Brain microvascular endothelial cell (primary cell): Measurements from ENCODE around the gene SYTL2.

ENCODE experiments used
- DNase-seq: peaks from one replicate; pipeline ENCODE4 v3.0.0-alpha.2; 2020
- H3K27ac ChIP-seq: fragments of 250-450 bp; sonication (Bioruptor Pico); 2 replicates; pipeline ENCODE4 v1.5.1; 2020; ENCODE audit warnings: mild to moderate bottlenecking, moderate library complexity
- H3K27me3 ChIP-seq: fragments of 250-450 bp; sonication (Bioruptor Pico); replicated peaks from 2 replicates; pipeline ENCODE4 v1.5.1; 2020; ENCODE audit warnings: mild to moderate bottlenecking
- H3K36me3 ChIP-seq: fragments of 250-450 bp; sonication (Bioruptor Pico); replicated peaks from 2 replicates; pipeline ENCODE4 v1.5.1; 2020; ENCODE audit warnings: mild to moderate bottlenecking
- H3K4me3 ChIP-seq: 2 replicates; pipeline ENCODE4 v1.5.1; 2011; ENCODE audit warnings: low read depth, mild to moderate bottlenecking, control low read depth, low read length, moderate library complexity
- CTCF ChIP-seq: IDR thresholded peaks from 2 replicates; pipeline ENCODE4 v1.5.1; 2011; ENCODE audit warnings: low read depth, mild to moderate bottlenecking, moderate library complexity, low read length, control low read depth, inconsistent platforms; ENCODE audit errors: missing control alignments
- in situ Hi-C: cut with HindIII; loops from 2 replicates; pipeline ENCODE4 v1.10.0; 2017; ENCODE audit warnings: low sequenced_read_pairs, low pct_ligation_motif_present

The SYTL2 gene

DNA sequence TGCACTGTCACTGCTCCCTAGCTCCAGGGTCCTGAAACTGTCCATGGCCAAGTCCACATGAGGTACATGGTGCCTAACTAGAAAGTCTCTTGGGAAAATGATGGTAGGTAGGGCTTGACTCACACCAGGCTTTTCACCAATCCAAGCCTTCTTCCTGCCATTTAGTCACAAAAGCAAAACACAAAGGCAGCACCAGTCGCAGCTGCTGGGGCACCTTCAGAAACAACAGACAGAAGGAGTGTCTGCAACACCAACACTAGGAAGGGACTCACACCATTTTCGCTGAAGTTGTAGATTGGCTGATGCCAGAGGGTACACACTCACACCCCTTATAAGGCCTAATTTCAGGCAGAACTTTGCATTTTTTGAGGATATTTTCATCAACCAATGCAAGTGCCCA lies 55.7 kb downstream of the SYTL2 start:
- H3K36me3 ChIP-seq = no peaks in the 10 kb centered on the region
- no peak overlapping the region for H3K4me3 ChIP-seq
- no peak for TF ChIP-seq CTCF
- H3K27ac ChIP-seq = no peak overlapping the region
- H3K27me3 ChIP-seq = no peaks in the 10 kb centered on the region
- DNase-seq = no peak
- in situ Hi-C loops = no loop called here

DNA sequence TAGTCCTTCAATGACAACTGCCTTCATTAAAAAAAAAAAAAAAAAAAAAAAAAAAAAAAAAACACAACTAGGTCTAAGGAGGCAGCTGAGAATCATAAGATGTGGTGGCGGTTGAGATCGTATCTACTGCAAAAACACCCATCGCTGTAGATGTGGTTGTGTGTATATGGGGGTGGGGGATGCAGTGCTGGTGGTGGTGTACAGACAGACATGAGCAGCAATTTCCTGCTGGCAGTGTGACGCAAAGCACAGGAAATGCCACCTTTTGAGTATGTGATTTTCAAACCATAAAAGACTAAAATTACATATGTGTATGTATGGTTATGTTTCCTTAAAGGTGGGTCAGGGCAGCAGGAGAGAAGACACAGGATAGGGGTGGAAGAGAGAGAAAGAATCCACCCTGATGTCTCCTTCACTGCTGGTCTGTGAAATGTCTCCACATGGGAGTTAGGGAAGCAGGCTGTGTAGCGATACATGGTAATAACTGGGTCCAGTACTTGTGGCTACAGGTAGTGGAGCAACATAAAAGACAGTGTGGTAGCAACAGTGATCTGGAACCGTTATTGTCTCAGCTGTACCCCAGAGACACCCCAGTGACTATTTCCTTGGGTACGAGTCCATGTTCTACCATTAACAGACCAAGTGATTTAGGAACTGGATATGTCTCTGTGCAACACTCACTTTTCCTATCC lies 57.9 kb downstream of the SYTL2 start:
- no peaks in the 10 kb centered on the region for H3K27me3 ChIP-seq
- no peak overlapping the region for H3K4me3 ChIP-seq
- no peaks in the 10 kb centered on the region for H3K36me3 ChIP-seq
- no peak for TF ChIP-seq CTCF
- no peak overlapping the region for H3K27ac ChIP-seq
- in situ Hi-C loops = no loop called here
- DNase-seq = no peak

- H3K27me3 ChIP-seq = no peaks in the 10 kb centered on the region
- in situ Hi-C loops = no loop called here
- H3K36me3 ChIP-seq = no peaks in the 10 kb centered on the region
- H3K27ac ChIP-seq = no peak overlapping the region
- no peak for DNase-seq
- TF ChIP-seq CTCF = no peak
- no peak overlapping the region for H3K4me3 ChIP-seq
Measured at GRCh38 chr11:85752201-85752889, 58.6 kb downstream of the SYTL2 start.

GRCh38 chr11:85751724-85752123 lies 59.2 kb downstream of the SYTL2 start:
- TF ChIP-seq CTCF = no peak
- DNase-seq = no peak
- Histone ChIP-seq H3K36me3 (no peaks in the 10 kb centered on the region), H3K4me3 (no peak overlapping the region), H3K27me3 (no peaks in the 10 kb centered on the region), H3K27ac (no peak overlapping the region)
- in situ Hi-C loops = no loop called here

DNA sequence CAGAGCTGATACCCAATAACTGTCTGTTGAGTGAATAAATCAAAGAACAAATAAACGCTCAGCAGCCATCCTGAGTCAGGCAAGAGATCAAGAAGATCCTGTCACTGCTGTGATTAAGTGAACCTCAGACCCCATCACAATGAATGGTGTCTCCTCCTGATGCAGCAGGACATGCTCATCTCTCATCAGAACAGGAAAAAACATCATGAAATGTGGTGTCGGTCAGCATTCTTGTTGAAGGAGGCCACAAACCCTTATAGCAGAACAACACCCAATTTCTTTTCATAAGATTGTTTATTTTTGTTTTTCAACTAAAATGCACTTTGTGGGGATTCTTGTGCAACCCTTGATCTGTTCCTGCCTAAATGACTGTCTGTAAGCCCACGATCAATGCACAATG lies 60.3 kb downstream of the SYTL2 start:
- no peaks in the 10 kb centered on the region for H3K27me3 ChIP-seq
- no peak for TF ChIP-seq CTCF
- H3K36me3 ChIP-seq = no peaks in the 10 kb centered on the region
- DNase-seq = no peak
- H3K27ac ChIP-seq = no peak overlapping the region
- no peak overlapping the region for H3K4me3 ChIP-seq
- in situ Hi-C loops = no loop called here

GRCh38 chr11:85749884-85750283 lies 61.1 kb downstream of the SYTL2 start:
- TF ChIP-seq CTCF = no peak
- no peaks in the 10 kb centered on the region for H3K36me3 ChIP-seq
- H3K4me3 ChIP-seq = no peak overlapping the region
- H3K27me3 ChIP-seq = no peaks in the 10 kb centered on the region
- no peak overlapping the region for H3K27ac ChIP-seq
- in situ Hi-C loops = no loop called here
- DNase-seq = no peak
